Stimulated activated CD4-positive, alpha-beta T cell treated with anti-CD3 and anti-CD28 coated beads, Interleukin-1b, Interleukin-23, amount 100 ng/mL, for 48 hours (primary cell): ENCODE measurements around the gene STK11.
A peak's percentile ranks its signal among the peaks of the same experiment; 100 is the strongest.
"Not testable (repeated sequence)": the region's sequence is repeated elsewhere in the genome, so short reads cannot be mapped to it uniquely, and the experiment has no call there.

Source experiments
- DNase-seq: peaks from one replicate; pipeline ENCODE4 v3.0.0-alpha.2; 2020

Gene STK11

GRCh38 chr19:1169411-1169791, 36.2 kb upstream of the STK11 start:
- DNase-seq, result no peak

- DNase-seq, result no peak
Measured at GRCh38 chr19:1169921-1170885, 35.4 kb upstream of the STK11 start.

- DNase-seq, result no peak
Measured at GRCh38 chr19:1170938-1171754, 34.4 kb upstream of the STK11 start.

GRCh38 chr19:1171755-1172352, 33.7 kb upstream of the STK11 start:
- DNase-seq, result no peak

- DNase-seq, result no peak
Measured at GRCh38 chr19:1172353-1173158, 33.0 kb upstream of the STK11 start.

- no peak for DNase-seq
Measured at GRCh38 chr19:1173159-1173844, 32.3 kb upstream of the STK11 start.

GRCh38 chr19:1173845-1174809, 31.5 kb upstream of the STK11 start, which contains the start of gene SBNO2:
SBNO2 (minus strand) TSS chr19:1174268; CDS start chr19:1154276, 19,992 bp downstream.
- peak; percentile 93 for DNase-seq

- no peak for DNase-seq
Measured at GRCh38 chr19:1177322-1178114, 28.1 kb upstream of the STK11 start.

- no peak for DNase-seq
Measured at GRCh38 chr19:1181606-1182005, 24.0 kb upstream of the STK11 start.

GRCh38 chr19:1182068-1182467, 23.5 kb upstream of the STK11 start:
- DNase-seq, result no peak

GRCh38 chr19:1182727-1183126, 22.9 kb upstream of the STK11 start:
- no peak for DNase-seq

GRCh38 chr19:1183543-1184172, 21.9 kb upstream of the STK11 start:
- DNase-seq, result no peak

- peak; percentile 79 for DNase-seq
Measured at GRCh38 chr19:1189419-1189818, 16.2 kb upstream of the STK11 start.

GRCh38 chr19:1199531-1199930, 6.0 kb upstream of the STK11 start:
- DNase-seq, result no peak

GRCh38 chr19:1200614-1201013, 5.0 kb upstream of the STK11 start:
- DNase-seq, result not testable (repeated sequence)

- DNase-seq, result no peak
Measured at GRCh38 chr19:1206150-1206863, 729 bp downstream of the STK11 start.

- DNase-seq, result no peak
Measured at GRCh38 chr19:1206864-1207450, 1.4 kb downstream of the STK11 start.

GRCh38 chr19:1208830-1209229, 3.3 kb downstream of the STK11 start:
- not testable (repeated sequence) for DNase-seq
